Measurements from ENCODE around the gene ANKS4B. TPM values are rescaled to one million over a fixed set of nuclear protein-coding genes. Genes with fewer than 3 reads are reported as not detected.

ANKS4B gene
- polyA plus RNA-seq, 1 donor from 2014 or later = not detected

GRCh38 chr16:21199607-21200218 is 33.8 kb upstream of the ANKS4B start:
- Histone ChIP-seq H4K20me1 (ENCODE audit: insufficient read depth) (no peaks in the 10 kb centered on the region), H3K79me2 (replicated peaks; ENCODE audit: insufficient read depth, low read length) (no peaks in the 10 kb centered on the region), H3K4me3 (ENCODE audit: low read length) (no peak overlapping the region), H2AFZ (ENCODE audit: low read depth, low read length) (no peak overlapping the region), H3K9me3 (ENCODE audit: low read length) (no peaks in the 10 kb centered on the region), H3K27ac (ENCODE audit: low read length) (no peak overlapping the region), H3F3A (ENCODE audit: insufficient read depth, low read length, poor library complexity, severe bottlenecking) (no peaks in the 10 kb centered on the region), H3K9me2 (ENCODE audit: insufficient read depth, low read length) (no peaks in the 10 kb centered on the region), H3K4me2 (ENCODE audit: low read length) (no peak overlapping the region), H3K9ac (ENCODE audit: low read length) (no peak overlapping the region), H3K27me3 (ENCODE audit: insufficient read depth, low read depth, low read length) (no peaks in the 10 kb centered on the region), H3K36me3 (ENCODE audit: insufficient read depth, low read length) (no peaks in the 10 kb centered on the region)
- TF ChIP-seq POLR2AphosphoS5 (IDR thresholded peaks at IDR 0.05) (no peak), EZH2 (IDR thresholded peaks at IDR 0.05; ENCODE audit: borderline replicate concordance, insufficient read depth, low read length, poor library complexity, severe bottlenecking) (no peak)
- TF ChIP-seq, protein P1, sequence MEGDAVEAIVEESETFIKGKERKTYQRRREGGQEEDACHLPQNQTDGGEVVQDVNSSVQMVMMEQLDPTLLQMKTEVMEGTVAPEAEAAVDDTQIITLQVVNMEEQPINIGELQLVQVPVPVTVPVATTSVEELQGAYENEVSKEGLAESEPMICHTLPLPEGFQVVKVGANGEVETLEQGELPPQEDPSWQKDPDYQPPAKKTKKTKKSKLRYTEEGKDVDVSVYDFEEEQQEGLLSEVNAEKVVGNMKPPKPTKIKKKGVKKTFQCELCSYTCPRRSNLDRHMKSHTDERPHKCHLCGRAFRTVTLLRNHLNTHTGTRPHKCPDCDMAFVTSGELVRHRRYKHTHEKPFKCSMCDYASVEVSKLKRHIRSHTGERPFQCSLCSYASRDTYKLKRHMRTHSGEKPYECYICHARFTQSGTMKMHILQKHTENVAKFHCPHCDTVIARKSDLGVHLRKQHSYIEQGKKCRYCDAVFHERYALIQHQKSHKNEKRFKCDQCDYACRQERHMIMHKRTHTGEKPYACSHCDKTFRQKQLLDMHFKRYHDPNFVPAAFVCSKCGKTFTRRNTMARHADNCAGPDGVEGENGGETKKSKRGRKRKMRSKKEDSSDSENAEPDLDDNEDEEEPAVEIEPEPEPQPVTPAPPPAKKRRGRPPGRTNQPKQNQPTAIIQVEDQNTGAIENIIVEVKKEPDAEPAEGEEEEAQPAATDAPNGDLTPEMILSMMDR (IDR thresholded peaks at IDR 0.05; ENCODE audit: poor library complexity, severe bottlenecking) = no peak

- Histone ChIP-seq H2AFZ (ENCODE audit: low read depth, low read length) (no peak overlapping the region), H3K4me3 (ENCODE audit: low read length) (no peak overlapping the region), H3F3A (ENCODE audit: insufficient read depth, low read length, poor library complexity, severe bottlenecking) (no peaks in the 10 kb centered on the region), H3K27ac (ENCODE audit: low read length) (no peak overlapping the region), H3K9me3 (ENCODE audit: low read length) (peaks cover 3% of the 10 kb centered on the region), H3K9me2 (ENCODE audit: insufficient read depth, low read length) (no peaks in the 10 kb centered on the region), H3K79me2 (replicated peaks; ENCODE audit: insufficient read depth, low read length) (no peaks in the 10 kb centered on the region), H3K27me3 (ENCODE audit: insufficient read depth, low read depth, low read length) (no peaks in the 10 kb centered on the region), H3K9ac (ENCODE audit: low read length) (no peak overlapping the region), H4K20me1 (ENCODE audit: insufficient read depth) (no peaks in the 10 kb centered on the region), H3K36me3 (ENCODE audit: insufficient read depth, low read length) (no peaks in the 10 kb centered on the region), H3K4me2 (ENCODE audit: low read length) (no peak overlapping the region)
- TF ChIP-seq EZH2 (IDR thresholded peaks at IDR 0.05; ENCODE audit: borderline replicate concordance, insufficient read depth, low read length, poor library complexity, severe bottlenecking) (no peak), EP300 (conservative IDR thresholded peaks at IDR 0.05; ENCODE audit: poor library complexity, severe bottlenecking) (no peak), TAF1 (IDR thresholded peaks at IDR 0.05; ENCODE audit: low read depth) (no peak), RAD21 (conservative IDR thresholded peaks at IDR 0.05) (no peak), SMC3 (conservative IDR thresholded peaks at IDR 0.05; ENCODE audit: poor library complexity) (no peak), MXI1 (conservative IDR thresholded peaks at IDR 0.05; ENCODE audit: poor library complexity, severe bottlenecking) (no peak), POLR2AphosphoS5 (IDR thresholded peaks at IDR 0.05) (no peak)
- TF ChIP-seq, protein P2, sequence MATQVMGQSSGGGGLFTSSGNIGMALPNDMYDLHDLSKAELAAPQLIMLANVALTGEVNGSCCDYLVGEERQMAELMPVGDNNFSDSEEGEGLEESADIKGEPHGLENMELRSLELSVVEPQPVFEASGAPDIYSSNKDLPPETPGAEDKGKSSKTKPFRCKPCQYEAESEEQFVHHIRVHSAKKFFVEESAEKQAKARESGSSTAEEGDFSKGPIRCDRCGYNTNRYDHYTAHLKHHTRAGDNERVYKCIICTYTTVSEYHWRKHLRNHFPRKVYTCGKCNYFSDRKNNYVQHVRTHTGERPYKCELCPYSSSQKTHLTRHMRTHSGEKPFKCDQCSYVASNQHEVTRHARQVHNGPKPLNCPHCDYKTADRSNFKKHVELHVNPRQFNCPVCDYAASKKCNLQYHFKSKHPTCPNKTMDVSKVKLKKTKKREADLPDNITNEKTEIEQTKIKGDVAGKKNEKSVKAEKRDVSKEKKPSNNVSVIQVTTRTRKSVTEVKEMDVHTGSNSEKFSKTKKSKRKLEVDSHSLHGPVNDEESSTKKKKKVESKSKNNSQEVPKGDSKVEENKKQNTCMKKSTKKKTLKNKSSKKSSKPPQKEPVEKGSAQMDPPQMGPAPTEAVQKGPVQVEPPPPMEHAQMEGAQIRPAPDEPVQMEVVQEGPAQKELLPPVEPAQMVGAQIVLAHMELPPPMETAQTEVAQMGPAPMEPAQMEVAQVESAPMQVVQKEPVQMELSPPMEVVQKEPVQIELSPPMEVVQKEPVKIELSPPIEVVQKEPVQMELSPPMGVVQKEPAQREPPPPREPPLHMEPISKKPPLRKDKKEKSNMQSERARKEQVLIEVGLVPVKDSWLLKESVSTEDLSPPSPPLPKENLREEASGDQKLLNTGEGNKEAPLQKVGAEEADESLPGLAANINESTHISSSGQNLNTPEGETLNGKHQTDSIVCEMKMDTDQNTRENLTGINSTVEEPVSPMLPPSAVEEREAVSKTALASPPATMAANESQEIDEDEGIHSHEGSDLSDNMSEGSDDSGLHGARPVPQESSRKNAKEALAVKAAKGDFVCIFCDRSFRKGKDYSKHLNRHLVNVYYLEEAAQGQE (IDR thresholded peaks at IDR 0.05; ENCODE audit: borderline replicate concordance) = no peak
- TF ChIP-seq, protein P1 (IDR thresholded peaks at IDR 0.05; ENCODE audit: poor library complexity, severe bottlenecking) = no peak
Observed at GRCh38 chr16:21203155-21203797, 30.2 kb upstream of the ANKS4B start.
